GM13977 (cell line): ENCODE results near the gene EXOSC9.

Experiments
- DNase-seq: peaks from one replicate; pipeline ENCODE4 v3.0.0; 2012; ENCODE audit warnings: low spot score
- CTCF ChIP-seq: IDR thresholded peaks from 2 replicates; pipeline ENCODE4 v1.5.1; 2012; ENCODE audit warnings: mild to moderate bottlenecking, control low read depth; ENCODE audit not compliant: insufficient read depth; ENCODE audit errors: extremely low read depth, missing control alignments
- in situ Hi-C: fragments of 300-500 bp; cut with MboI; formaldehyde crosslinking; loops from one replicate; pipeline ENCODE4 v1.12.0; 2022; ENCODE audit warnings: low sequenced_read_pairs, low pct_unique_long_range_greater_than_20kb, mixed read lengths, inconsistent platforms; ENCODE audit not compliant: unreplicated experiment

The EXOSC9 gene

GRCh38 chr4:121785479-121785878 lies 15.6 kb upstream of the EXOSC9 start:
- in situ Hi-C loops: no loop called here
- no peak for DNase-seq
- TF ChIP-seq CTCF: no peak

- in situ Hi-C loops: no loop called here
- no peak for TF ChIP-seq CTCF
- no peak for DNase-seq
Observed at GRCh38 chr4:121786221-121786620, 14.9 kb upstream of the EXOSC9 start.

- no peak for TF ChIP-seq CTCF
- in situ Hi-C loops: no loop called here
- DNase-seq: peak; percentile 35
Observed at GRCh38 chr4:121788896-121789295, 12.2 kb upstream of the EXOSC9 start.

GRCh38 chr4:121789455-121789854 lies 11.7 kb upstream of the EXOSC9 start:
- in situ Hi-C loops: no loop called here
- no peak for TF ChIP-seq CTCF
- no peak for DNase-seq

- no peak for DNase-seq
- TF ChIP-seq CTCF: no peak
- in situ Hi-C loops: no loop called here
Observed at GRCh38 chr4:121789960-121790829, 10.9 kb upstream of the EXOSC9 start.

GRCh38 chr4:121790976-121791375 lies 10.1 kb upstream of the EXOSC9 start:
- in situ Hi-C loops: no loop called here
- DNase-seq: no peak
- TF ChIP-seq CTCF: no peak

- in situ Hi-C loops: no loop called here
- no peak for DNase-seq
- no peak for TF ChIP-seq CTCF
Observed at GRCh38 chr4:121791481-121791880, 9.6 kb upstream of the EXOSC9 start.
